MM.1S (cell line): ENCODE data around the gene SPRED3.

Experiments
- DNase-seq: peaks from one replicate; pipeline ENCODE4 v3.0.0-alpha.2; 2015
- H2AFZ ChIP-seq: fragments of 300-600 bp; sonication (generic); 2 replicates; pipeline ENCODE4 v1.6.0; 2016; ENCODE audit warnings: antibody characterized with exemption, low read length
- H3F3A ChIP-seq: fragments of 300-600 bp; sonication (generic); 2 replicates; pipeline ENCODE4 v1.6.1; 2016; ENCODE audit warnings: mild to moderate bottlenecking, antibody characterized with exemption, low read length, moderate library complexity, mixed read lengths; ENCODE audit not compliant: insufficient read depth
- H3K27ac ChIP-seq: fragments of 300-600 bp; sonication (generic); 2 replicates; pipeline ENCODE4 v1.5.1; 2016; ENCODE audit warnings: mild to moderate bottlenecking, low read length
- H3K27me3 ChIP-seq: fragments of 300-600 bp; sonication (generic); replicated peaks from 2 replicates; pipeline ENCODE4 v1.6.0; 2016; ENCODE audit warnings: low read length; ENCODE audit not compliant: insufficient read depth
- H3K36me3 ChIP-seq: fragments of 300-600 bp; sonication (generic); replicated peaks from 2 replicates; pipeline ENCODE4 v1.6.1; 2016; ENCODE audit warnings: mild to moderate bottlenecking, low read length, mixed read lengths; ENCODE audit not compliant: insufficient read depth
- H3K4me1 ChIP-seq: fragments of 300-600 bp; sonication (generic); 2 replicates; pipeline ENCODE4 v1.6.1; 2016; ENCODE audit warnings: low read length, mixed read lengths
- H3K4me2 ChIP-seq: fragments of 300-600 bp; sonication (generic); 2 replicates; pipeline ENCODE4 v1.6.0; 2016; ENCODE audit warnings: low read depth, low read length
- H3K4me3 ChIP-seq: fragments of 300-600 bp; sonication (generic); 2 replicates; pipeline ENCODE4 v1.5.1; 2016; ENCODE audit warnings: low read length, mixed read lengths
- H3K79me2 ChIP-seq: fragments of 300-600 bp; sonication (generic); 2 replicates; pipeline ENCODE4 v1.6.1; 2016; ENCODE audit warnings: mixed run types, low read length, mixed read lengths
- H3K9ac ChIP-seq: fragments of 300-600 bp; sonication (generic); 2 replicates; pipeline ENCODE4 v1.6.1; 2016; ENCODE audit warnings: low read length, mixed read lengths
- H3K9me2 ChIP-seq: fragments of 300-600 bp; sonication (generic); replicated peaks from 2 replicates; pipeline ENCODE4 v1.6.1; 2016; ENCODE audit warnings: mild to moderate bottlenecking, low read length, mixed read lengths; ENCODE audit not compliant: insufficient read depth
- H3K9me3 ChIP-seq: fragments of 300-600 bp; sonication (generic); replicated peaks from 2 replicates; pipeline ENCODE4 v1.6.1; 2016; ENCODE audit warnings: mild to moderate bottlenecking, low read length, mixed read lengths; ENCODE audit not compliant: insufficient read depth
- H4K20me1 ChIP-seq: fragments of 300-600 bp; sonication (generic); 2 replicates; pipeline ENCODE4 v1.6.1; 2016; ENCODE audit warnings: mild to moderate bottlenecking, low read length, moderate library complexity, mixed read lengths; ENCODE audit not compliant: insufficient read depth
- CTCF ChIP-seq: fragments of 300-600 bp; sonication (generic); IDR thresholded peaks from 2 replicates; pipeline ENCODE4 v1.5.1; 2016; ENCODE audit warnings: antibody characterized with exemption, low read length, mixed read lengths
- EZH2 ChIP-seq: fragments of 300-600 bp; sonication (generic); optimal IDR thresholded peaks from 2 replicates; pipeline ENCODE3; 2017; ENCODE audit warnings: low read depth, mild to moderate bottlenecking, antibody characterized with exemption, low read length, mixed read lengths
- EZH2phosphoT487 ChIP-seq: fragments of 300-600 bp; sonication (generic); IDR thresholded peaks from 2 replicates; pipeline ENCODE4 v1.6.1; 2018; ENCODE audit warnings: antibody characterized with exemption, low read length

SPRED3 gene

DNA sequence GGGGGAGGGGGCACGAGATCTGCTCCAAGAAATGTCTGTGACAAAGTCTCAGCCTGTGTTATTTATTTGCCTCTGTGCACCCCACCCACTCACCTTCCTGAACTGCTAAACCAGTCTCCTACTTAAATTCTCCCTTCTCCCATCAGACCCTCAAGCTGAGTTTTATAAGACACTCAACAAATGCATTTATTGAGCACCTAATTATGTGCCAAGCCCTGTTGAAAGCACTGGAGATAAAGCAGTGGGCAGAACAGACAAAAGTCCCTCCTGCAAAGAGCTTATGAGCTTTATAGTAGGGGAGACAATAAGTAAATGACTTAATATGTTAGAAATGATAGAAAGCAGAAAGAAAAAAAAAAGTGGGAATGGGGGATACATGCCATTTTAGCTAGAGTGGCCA, 11.0 kb downstream of the SPRED3 start:
- no peaks in the 10 kb centered on the region for H3K79me2 ChIP-seq
- TF ChIP-seq EZH2phosphoT487 = no peak
- no peak for TF ChIP-seq CTCF
- TF ChIP-seq EZH2 = no peak
- no peaks in the 10 kb centered on the region for H3K9me3 ChIP-seq
- H4K20me1 ChIP-seq = no peaks in the 10 kb centered on the region
- no peaks in the 10 kb centered on the region for H3K36me3 ChIP-seq
- no peak overlapping the region for H3K9ac ChIP-seq
- no peak overlapping the region for H3K27ac ChIP-seq
- DNase-seq = no peak
- peaks cover 61% of the 10 kb centered on the region for H3K27me3 ChIP-seq
- no peak overlapping the region for H3K4me3 ChIP-seq
- H3F3A ChIP-seq = no peaks in the 10 kb centered on the region
- H3K4me2 ChIP-seq = no peak overlapping the region
- no peaks in the 10 kb centered on the region for H3K4me1 ChIP-seq
- H2AFZ ChIP-seq = no peak overlapping the region
- H3K9me2 ChIP-seq = no peaks in the 10 kb centered on the region

DNA sequence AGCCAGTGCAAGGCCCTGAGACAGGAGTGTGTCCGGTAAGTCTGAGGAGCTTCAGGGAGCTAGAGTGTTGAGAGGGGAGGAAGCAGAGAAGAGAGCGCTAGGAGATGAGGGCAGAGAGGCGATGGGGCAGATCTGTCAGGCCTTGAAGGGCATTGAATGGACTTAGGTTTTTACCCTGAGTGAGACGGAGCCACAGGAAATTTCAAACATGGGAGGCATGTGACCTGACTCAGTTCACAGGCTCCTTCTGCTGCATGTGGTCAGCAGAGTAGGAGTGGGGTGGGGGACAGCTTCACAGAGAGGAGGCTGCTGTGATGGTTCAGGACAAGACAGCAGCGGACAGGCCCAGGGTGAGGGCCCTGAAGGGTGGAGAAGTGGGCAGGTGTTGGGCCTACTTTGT, 11.9 kb downstream of the SPRED3 start:
- H3F3A ChIP-seq = no peaks in the 10 kb centered on the region
- H3K9me2 ChIP-seq = no peaks in the 10 kb centered on the region
- no peak overlapping the region for H3K27ac ChIP-seq
- no peak for DNase-seq
- H3K79me2 ChIP-seq = no peaks in the 10 kb centered on the region
- no peak overlapping the region for H3K4me3 ChIP-seq
- H3K4me1 ChIP-seq = no peaks in the 10 kb centered on the region
- peaks cover 53% of the 10 kb centered on the region for H3K27me3 ChIP-seq
- TF ChIP-seq EZH2 = no peak
- TF ChIP-seq EZH2phosphoT487 = no peak
- TF ChIP-seq CTCF = no peak
- no peaks in the 10 kb centered on the region for H3K9me3 ChIP-seq
- no peak overlapping the region for H3K9ac ChIP-seq
- H3K4me2 ChIP-seq = no peak overlapping the region
- H3K36me3 ChIP-seq = no peaks in the 10 kb centered on the region
- H4K20me1 ChIP-seq = no peaks in the 10 kb centered on the region
- H2AFZ ChIP-seq = no peak overlapping the region

DNA sequence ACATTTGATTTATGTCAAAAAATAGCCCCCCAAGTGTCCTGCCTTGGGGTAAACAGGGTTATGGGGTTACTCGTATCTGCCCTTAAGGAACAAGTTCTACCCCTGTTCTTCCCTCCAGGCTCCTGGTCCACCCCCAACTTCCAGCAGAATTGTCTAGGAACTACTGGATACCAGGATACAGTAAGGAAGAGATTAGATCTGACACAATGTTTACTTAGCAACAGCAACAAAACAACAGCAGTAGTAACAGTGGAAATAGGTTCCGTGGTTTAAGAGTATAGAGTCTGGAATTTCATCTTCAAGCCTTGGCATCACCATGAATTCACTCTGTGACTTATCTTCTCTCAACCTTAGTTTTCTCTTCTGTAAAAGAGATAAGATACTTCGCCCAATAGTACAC, 12.7 kb downstream of the SPRED3 start:
- no peaks in the 10 kb centered on the region for H3K9me2 ChIP-seq
- H2AFZ ChIP-seq = no peak overlapping the region
- no peaks in the 10 kb centered on the region for H3K36me3 ChIP-seq
- no peaks in the 10 kb centered on the region for H3K4me1 ChIP-seq
- no peak overlapping the region for H3K9ac ChIP-seq
- no peak for TF ChIP-seq EZH2phosphoT487
- no peak for TF ChIP-seq CTCF
- no peak for TF ChIP-seq EZH2
- no peaks in the 10 kb centered on the region for H3F3A ChIP-seq
- H3K27me3 ChIP-seq = peaks cover 47% of the 10 kb centered on the region
- no peak for DNase-seq
- no peak overlapping the region for H3K4me3 ChIP-seq
- no peaks in the 10 kb centered on the region for H3K79me2 ChIP-seq
- no peaks in the 10 kb centered on the region for H3K9me3 ChIP-seq
- H3K27ac ChIP-seq = no peak overlapping the region
- no peaks in the 10 kb centered on the region for H4K20me1 ChIP-seq
- no peak overlapping the region for H3K4me2 ChIP-seq

- no peaks in the 10 kb centered on the region for H3F3A ChIP-seq
Observed at GRCh38 chr19:38402623-38402966, 14.1 kb downstream of the SPRED3 start.

More at GRCh38 chr19:38402623-38402966, 14.1 kb downstream of the SPRED3 start:
- Histone ChIP-seq H3K36me3 (no peaks in the 10 kb centered on the region), H3K4me1 (no peaks in the 10 kb centered on the region), H2AFZ (peak overlapping the region; percentile 99), H3K4me2 (peak overlapping the region; percentile 82), H3K27ac (no peak overlapping the region), H4K20me1 (no peaks in the 10 kb centered on the region), H3K4me3 (peak overlapping the region; percentile 62), H3K9ac (no peak overlapping the region), H3K9me2 (no peaks in the 10 kb centered on the region), H3K27me3 (peaks cover 33% of the 10 kb centered on the region), H3K9me3 (no peaks in the 10 kb centered on the region), H3K79me2 (no peaks in the 10 kb centered on the region)
- TF ChIP-seq EZH2phosphoT487 = no peak
- no peak for TF ChIP-seq EZH2
- TF ChIP-seq CTCF = no peak
- no peak for DNase-seq
